GM19025 (cell line): Measurements from ENCODE around the gene PIP5K1C.

Experiments used
- ATAC-seq: cut with Tn5 transposase; IDR thresholded peaks from one replicate; pipeline ENCODE4 v1.9.1; 2021; ENCODE audit warnings: mild to moderate bottlenecking, low read depth, moderate library complexity; ENCODE audit not compliant: unreplicated experiment

PIP5K1C gene

DNA sequence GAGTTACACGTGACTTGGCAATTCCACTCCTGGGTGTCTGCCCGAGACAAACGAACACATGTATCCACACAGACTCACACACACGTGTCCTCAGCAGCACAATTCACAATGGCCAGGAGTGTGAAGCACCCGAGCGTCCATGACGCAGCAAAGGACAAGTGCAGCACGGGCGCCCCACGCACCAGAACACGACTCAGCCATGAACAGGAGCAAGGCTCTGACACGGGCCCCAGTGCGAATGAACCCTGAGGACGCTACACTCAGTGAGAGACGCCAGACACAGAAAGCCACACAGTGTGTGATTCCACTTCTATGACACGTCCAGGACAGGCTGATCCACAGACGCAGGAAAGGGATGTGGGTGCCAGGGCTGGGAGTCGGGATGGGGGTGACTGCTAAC lies 36.4 kb downstream of the PIP5K1C start:
- ATAC-seq = no peak

DNA sequence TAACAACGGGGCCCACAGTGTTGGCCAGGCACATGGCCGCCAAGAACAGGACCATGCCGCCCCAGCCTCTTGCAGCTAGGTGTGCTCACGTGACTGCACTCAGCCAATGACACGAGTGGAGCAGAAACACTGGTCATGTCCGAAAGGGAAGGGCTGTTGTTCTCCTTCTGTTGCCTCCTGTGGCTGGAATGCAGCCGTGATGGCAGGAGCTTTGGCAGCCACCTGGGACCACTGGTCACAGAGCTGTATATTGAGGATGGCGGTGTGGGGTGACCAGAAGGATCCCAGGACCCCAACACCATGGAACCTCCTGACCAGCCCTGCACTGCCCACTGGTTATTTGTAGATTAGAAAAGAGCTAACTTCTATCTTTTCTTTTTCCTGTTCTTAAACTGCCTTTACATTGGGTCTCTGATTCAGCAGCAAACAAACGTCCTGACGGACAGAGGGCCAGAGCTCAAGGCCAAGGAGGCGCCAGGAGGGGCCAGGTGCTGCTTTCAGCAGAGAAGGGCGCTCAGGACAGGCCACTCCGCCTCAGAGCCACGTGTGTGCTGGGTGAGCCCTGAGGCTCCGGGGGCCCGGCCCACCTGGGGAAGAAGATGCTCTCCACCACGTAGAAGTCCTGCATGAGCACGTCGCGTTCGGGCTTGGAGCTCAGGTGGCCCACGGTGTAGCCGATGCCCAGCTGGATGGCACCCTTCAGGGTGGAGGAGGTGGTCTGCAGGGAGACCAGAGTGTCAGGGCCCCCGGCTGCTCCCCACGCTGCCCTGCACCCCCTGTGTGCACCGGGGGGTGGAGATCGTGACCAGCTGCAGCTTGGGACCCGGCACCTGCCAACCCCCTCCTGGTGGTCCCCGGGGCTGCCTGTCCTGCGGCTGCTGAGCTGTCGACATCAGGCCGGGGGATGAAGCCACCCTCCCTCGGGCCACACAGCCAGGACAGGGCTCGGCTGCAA lies 38.7 kb downstream of the PIP5K1C start:
- ATAC-seq = no peak

GRCh38 chr19:3660493-3661219 lies 39.6 kb downstream of the PIP5K1C start:
- no peak for ATAC-seq

DNA sequence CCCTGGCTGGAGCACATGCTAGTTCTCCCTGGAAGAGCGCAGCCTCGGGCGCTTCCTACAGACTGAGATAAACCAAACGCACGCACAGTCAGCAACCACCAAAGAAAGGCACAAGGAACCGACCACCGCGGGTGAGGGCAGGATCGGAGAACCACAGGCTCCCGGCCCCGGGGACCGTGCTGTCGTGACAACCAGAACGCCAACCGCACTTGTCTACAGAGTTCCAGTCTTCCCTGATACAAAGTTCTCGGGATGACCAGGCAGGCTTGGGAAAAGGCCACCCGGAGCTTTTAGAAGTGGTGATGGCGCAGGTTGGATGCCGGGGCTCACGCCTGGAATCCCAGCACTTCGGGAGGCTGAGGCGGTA lies 40.5 kb downstream of the PIP5K1C start:
- ATAC-seq = no peak

DNA sequence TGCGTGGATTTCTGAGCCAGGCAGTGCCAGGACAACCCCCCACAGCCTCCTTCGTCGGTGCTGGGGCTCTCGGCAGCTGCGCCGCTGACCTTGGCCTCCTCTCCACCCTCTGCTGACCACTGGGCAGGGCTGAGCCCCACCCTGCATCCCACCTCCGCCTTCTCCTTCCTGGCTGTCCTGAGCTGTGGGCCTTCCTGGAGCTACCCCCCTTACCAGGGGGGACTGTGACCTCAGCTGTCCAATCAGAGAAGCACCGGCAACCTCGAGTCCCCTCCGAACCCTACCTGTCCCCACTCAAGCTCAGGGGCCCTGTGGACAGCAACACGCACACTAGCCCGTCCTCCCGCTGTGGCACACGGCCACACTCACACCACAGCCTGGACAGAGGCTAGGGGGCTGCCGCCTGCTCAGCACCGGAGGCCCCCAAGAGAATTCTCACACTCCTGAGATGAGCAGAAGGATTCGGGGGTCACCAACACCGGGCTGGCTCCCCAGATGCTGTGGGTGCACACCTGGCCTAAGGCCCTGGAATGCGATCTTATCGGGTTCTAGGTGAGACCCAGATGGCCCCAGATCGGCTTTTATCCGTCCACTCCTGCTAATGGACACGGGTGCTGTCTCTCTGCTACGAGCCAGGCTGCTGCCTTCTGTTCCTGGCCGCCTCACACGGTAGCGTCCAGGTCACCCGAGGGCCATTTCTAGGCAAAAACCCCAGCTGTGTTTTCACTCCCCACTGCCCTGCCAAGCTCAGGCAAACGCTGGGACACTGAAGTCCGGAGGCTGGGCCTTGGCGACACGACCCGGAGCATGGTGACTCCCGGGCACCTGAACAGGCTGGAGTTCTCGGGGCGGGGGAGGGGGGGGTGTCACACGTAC lies 41.2 kb downstream of the PIP5K1C start:
- no peak for ATAC-seq

DNA sequence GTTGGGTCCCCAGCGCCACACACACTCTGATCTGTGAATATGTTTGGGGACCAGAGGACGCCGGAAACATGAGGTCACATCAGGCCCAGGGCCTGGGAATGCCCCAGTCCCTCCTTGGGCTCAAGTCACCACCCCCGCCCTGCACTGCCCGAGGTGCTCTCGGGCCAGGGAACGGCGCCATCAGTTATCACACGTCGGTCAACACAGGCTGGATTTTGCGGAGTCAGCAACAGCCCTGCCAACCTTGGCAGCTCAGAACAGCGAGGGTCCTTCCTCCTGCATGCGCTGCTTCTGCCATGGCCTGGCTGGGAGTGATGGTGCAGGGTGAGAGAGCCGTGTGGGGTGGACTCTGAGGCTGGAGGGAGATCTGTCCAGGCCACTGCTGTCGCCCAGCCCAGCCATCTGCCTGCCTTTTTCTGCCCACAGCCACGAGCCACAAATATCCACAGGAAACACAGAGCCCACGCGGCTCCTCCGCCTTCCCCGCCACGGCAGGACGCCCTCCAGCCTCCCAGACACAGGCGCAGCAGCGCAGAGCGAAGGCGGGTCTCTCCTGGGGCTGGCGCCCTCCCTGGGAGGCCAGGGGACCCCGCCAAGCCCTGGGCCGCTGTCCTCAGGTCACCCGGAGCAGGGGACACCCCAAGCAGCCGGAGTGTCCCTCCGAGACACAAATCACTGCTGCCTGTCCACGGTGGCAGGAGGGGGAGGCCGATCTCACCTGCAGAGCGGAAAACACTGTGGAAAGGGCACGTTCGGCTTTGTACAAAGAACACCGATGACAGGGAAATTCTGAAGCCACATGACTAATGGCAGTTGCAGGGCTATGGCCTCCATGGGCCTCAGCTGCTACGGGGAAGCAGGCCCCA lies 42.0 kb downstream of the PIP5K1C start:
- no peak for ATAC-seq

- ATAC-seq = no peak
Observed at GRCh38 chr19:3657395-3657769, 42.9 kb downstream of the PIP5K1C start.

DNA sequence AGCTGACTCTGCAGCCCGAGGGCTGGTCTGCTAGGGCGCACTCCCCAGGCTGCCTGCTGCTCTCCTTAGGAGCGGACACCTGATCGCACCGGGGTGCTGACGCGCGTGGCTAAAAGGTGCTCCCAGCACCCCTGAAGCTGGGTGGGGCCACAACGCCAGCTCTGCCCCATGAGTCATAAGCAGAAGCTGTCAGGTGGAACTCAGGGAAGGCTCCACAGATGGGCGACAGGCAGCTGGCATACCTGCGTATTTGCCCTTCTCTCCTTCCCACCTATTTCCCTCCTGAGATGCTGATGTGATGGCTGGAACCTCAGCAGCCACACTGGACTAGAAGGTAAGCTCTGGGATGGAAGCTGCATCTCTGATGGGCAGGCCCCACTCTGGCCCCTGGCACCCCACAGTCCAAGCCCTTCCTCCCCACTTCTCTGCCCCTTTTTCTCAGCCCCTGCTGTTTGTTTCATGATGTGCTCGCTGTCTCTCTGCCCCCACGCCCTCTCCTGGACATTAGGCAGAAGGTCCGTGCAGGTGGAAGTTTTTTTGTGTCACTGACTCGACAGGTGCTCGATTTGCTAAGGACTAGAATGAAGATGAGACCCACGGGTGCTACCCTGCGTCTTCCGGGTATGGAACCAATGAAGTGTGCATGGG lies 43.4 kb downstream of the PIP5K1C start:
- no peak for ATAC-seq

GRCh38 chr19:3656073-3656746 lies 44.1 kb downstream of the PIP5K1C start:
- no peak for ATAC-seq

GRCh38 chr19:3655402-3656072 lies 44.7 kb downstream of the PIP5K1C start:
- no peak for ATAC-seq

DNA sequence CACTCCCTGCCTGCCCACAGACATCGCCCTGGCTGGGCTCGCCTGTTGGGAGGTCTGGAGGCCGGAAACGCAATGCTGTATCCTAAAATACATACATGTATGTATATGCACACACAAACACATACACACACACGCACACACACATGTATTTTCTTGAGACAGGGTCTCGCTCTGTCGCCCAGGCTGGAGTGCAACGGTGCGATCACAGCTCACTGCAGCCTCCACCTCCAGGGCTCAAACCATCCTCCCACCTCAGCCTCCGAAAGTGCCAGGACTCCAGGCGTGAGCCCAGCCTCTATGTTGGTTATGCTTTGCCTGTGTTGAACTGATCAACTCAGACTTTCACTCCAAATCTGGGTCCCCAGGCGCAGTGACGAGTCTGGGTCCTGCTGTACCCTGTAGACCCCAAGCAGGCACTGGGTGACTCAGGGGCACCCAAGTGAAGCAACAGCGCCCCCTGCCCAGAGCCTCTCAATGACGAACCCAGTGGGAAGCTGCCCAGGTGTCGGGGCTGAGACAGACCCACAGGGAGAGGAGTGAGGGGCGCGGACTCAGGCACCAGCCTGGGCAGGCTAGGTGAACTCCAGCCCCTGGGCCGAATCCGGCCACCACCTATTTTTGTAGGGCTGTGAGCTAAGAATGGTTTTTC lies 46.3 kb downstream of the PIP5K1C start:
- no peak for ATAC-seq

GRCh38 chr19:3653081-3653795 lies 47.0 kb downstream of the PIP5K1C start:
- no peak for ATAC-seq

DNA sequence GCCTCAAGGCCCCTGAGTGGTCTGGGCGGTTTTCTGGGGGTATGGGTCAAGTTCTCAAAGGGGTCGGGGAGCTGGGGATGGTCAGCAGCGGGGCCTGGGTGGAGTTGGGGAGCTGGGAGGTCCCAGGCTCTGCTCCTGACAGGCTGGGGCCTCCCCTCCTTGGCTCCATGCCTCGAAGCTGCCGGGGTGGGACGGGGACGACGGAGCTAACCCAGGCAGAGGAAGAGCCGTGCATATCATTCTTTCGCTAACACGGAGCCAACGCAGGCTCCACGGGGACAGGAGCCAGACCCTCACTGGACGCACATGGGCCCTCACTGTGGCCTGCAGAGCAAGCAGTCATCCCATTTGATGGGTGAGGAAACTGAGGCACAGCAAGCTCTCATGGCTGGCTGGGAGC lies 47.8 kb downstream of the PIP5K1C start:
- no peak for ATAC-seq

GRCh38 chr19:3651684-3652083 lies 48.6 kb downstream of the PIP5K1C start:
- no peak for ATAC-seq

- ATAC-seq = no peak
Observed at GRCh38 chr19:3649888-3650287, 50.4 kb downstream of the PIP5K1C start.

DNA sequence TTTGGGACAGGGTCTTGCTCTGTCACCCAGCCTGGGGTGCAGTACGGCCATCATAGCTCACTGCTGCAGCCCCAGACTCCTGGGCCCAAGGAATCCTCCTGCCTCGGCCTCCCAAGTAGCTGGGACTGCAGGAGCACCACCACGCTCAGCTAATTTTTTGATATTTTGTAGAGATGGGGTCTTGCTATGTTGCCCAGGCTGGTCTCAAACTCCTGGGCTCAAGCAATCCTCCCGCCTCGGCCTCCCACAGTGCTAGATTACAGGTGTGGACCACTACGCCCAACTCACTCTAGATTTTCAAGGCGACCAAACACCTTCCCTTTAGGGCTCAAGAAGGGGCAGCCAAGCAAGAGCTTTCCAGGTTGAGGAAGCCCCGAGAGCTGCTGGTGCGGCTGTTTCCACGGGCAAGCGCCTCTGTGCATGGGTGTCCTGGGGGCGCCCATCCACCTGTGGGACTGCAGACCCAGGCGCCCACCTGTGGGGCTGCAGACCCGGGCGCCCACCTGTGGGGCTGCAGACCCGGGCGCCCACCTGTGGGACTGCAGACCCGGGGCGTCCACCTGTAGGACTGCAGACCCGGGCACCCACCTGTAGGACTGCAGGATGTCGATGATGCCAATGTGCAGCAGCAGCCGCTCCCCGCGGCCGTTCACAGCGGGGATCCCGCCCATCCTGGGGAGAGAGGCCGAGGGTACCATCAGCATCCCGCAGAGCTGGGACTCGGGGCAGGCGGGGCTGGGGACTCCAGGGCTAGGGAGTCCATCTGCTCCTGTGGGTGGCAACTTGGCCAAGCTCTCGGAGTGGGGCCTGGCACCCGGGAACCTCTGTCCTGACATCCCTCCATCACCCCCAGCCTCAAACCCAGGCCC lies 52.0 kb downstream of the PIP5K1C start:
- ATAC-seq = no peak
